Measurements from ENCODE around the gene NUP214.

DNA sequence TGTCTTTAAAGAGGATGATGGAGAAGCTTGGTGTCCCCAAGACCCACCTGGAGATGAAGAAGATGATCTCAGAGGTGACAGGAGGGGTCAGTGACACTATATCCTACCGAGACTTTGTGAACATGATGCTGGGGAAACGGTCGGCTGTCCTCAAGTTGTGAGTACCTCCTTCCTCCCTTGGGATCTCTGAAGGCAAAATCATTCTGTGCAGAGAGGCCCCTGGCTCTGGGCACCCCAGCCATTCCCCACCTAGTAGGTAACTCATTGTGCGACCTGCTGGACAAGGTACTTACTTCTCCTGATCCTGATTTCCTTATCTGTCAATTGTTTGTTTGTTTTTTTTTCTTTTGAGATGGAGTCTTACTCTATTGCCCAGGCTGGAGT is 7.6 kb upstream of the NUP214 start:
- TF ChIP-seq POLR2A (IDR thresholded peaks at IDR 0.05; ENCODE audit: low read depth, low read length) (no peak), POLR2AphosphoS5 (IDR thresholded peaks at IDR 0.05; ENCODE audit: low read depth, low read length) (no peak), TAF1 (IDR thresholded peaks at IDR 0.05; ENCODE audit: borderline replicate concordance, low read depth, low read length) (no peak)
